WTC11 (cell line): Measurements from ENCODE around the gene JOSD2. TPM values are rescaled to one million over a fixed set of nuclear protein-coding genes. Genes with fewer than 3 reads are reported as not detected.

Source experiments
- ATAC-seq: fragments of 200-7000 bp; cut with Tn5 transposase; 2 replicates; pipeline ENCODE4 v1.10.0; 2021; ENCODE audit warnings: mild to moderate bottlenecking, moderate library complexity
- CTCF ChIA-PET: fragments of 300-600 bp; sonication (Branson Sonifier 250); formaldehyde crosslinking; loops from one replicate; lab custom pipeline; 2021; ENCODE audit warnings: antibody characterized with exemption; lab: Charles Lee
- POLR2A ChIA-PET: fragments of 350-600 bp; sonication (Branson Sonifier 250); formaldehyde crosslinking; loops from one replicate; lab custom pipeline; 2021; ENCODE audit warnings: antibody characterized with exemption; lab: Charles Lee
- DNase-seq: peaks from one replicate; pipeline ENCODE4 v3.0.0; 2021; ENCODE audit warnings: low spot score
- H3K27ac Mint-ChIP-seq: 2 replicates; pipeline ENCODE4 v1.8.0; 2021; ENCODE audit warnings: mixed read lengths
- H3K27me3 Mint-ChIP-seq: 2 replicates; pipeline ENCODE4 v1.8.0; 2021; ENCODE audit warnings: low read depth, mild to moderate bottlenecking, moderate library complexity, mixed read lengths
- H3K36me3 Mint-ChIP-seq: 2 replicates; pipeline ENCODE4 v1.8.0; 2021; ENCODE audit warnings: mixed read lengths
- H3K4me1 Mint-ChIP-seq: 2 replicates; pipeline ENCODE4 v1.8.0; 2022; ENCODE audit warnings: mixed read lengths
- H3K4me3 Mint-ChIP-seq: 2 replicates; pipeline ENCODE4 v1.8.0; 2021; ENCODE audit warnings: mild to moderate bottlenecking, moderate library complexity, mixed read lengths
- H3K9me3 Mint-ChIP-seq: 2 replicates; pipeline ENCODE4 v1.8.0; 2021; ENCODE audit warnings: mixed read lengths
- CREM ChIP-seq: sonication (generic); formaldehyde crosslinking; IDR thresholded peaks from 2 replicates; pipeline ENCODE4 v1.8.1; 2022; ENCODE audit warnings: mild to moderate bottlenecking, missing genetic modification reagents, moderate library complexity
- ESRRA ChIP-seq: sonication (generic); formaldehyde crosslinking; IDR thresholded peaks from 2 replicates; pipeline ENCODE4 v1.8.1; 2022; ENCODE audit warnings: mild to moderate bottlenecking, missing genetic modification reagents, borderline replicate concordance
- ETV6 ChIP-seq: sonication (generic); formaldehyde crosslinking; IDR thresholded peaks from 2 replicates; pipeline ENCODE4 v1.8.1; 2022; ENCODE audit warnings: mild to moderate bottlenecking, missing genetic modification reagents
- JAZF1 ChIP-seq: fragments of 250-450 bp; sonication (Bioruptor Pico); IDR thresholded peaks from 2 replicates; pipeline ENCODE4 v1.9.0; 2021; ENCODE audit warnings: moderate library complexity, mild to moderate bottlenecking, inconsistent platforms
- TEAD4 ChIP-seq: sonication (generic); formaldehyde crosslinking; IDR thresholded peaks from 2 replicates; pipeline ENCODE4 v1.8.0; 2022; ENCODE audit warnings: mild to moderate bottlenecking, missing genetic modification reagents
- ZMAT4 ChIP-seq: fragments of 250-450 bp; sonication (Bioruptor Pico); IDR thresholded peaks from 2 replicates; pipeline ENCODE4 v1.9.0; 2021; ENCODE audit warnings: mild to moderate bottlenecking
- ZNF219 ChIP-seq: sonication (generic); formaldehyde crosslinking; IDR thresholded peaks from 2 replicates; pipeline ENCODE4 v1.8.0; 2023; ENCODE audit warnings: missing genetic modification reagents, mild to moderate bottlenecking, borderline replicate concordance
- ZNF232 ChIP-seq: sonication (generic); formaldehyde crosslinking; IDR thresholded peaks from 2 replicates; pipeline ENCODE4 v1.8.0; 2022; ENCODE audit warnings: mild to moderate bottlenecking, missing genetic modification reagents
- ZNF263 ChIP-seq: sonication (generic); formaldehyde crosslinking; IDR thresholded peaks from 2 replicates; pipeline ENCODE4 v1.8.1; 2022; ENCODE audit warnings: low read depth, mild to moderate bottlenecking, moderate library complexity, missing genetic modification reagents
- ZNF281 ChIP-seq: sonication (generic); formaldehyde crosslinking; IDR thresholded peaks from 2 replicates; pipeline ENCODE4 v1.8.0; 2023; ENCODE audit warnings: mild to moderate bottlenecking, missing genetic modification reagents
- ZNF423 ChIP-seq: fragments of 250-450 bp; sonication (Bioruptor Pico); IDR thresholded peaks from 2 replicates; pipeline ENCODE4 v2.1.2; 2022; ENCODE audit warnings: mild to moderate bottlenecking, moderate library complexity
- total RNA-seq: library from RNA; stranded (reverse); gene quantifications from 3 replicates; pipeline ENCODE4 v1.2.3, GENCODE V29; 2021
- TF ChIP-seq, protein P1 (sequence below): sonication (generic); formaldehyde crosslinking; IDR thresholded peaks from 2 replicates; pipeline ENCODE4 v1.8.1; 2022; ENCODE audit warnings: mild to moderate bottlenecking, missing genetic modification reagents, moderate library complexity, borderline replicate concordance
- TF ChIP-seq, protein P2 (sequence below): fragments of 250-450 bp; sonication (Bioruptor Pico); IDR thresholded peaks from 2 replicates; pipeline ENCODE4 v1.9.0; 2021; ENCODE audit warnings: mild to moderate bottlenecking, borderline replicate concordance
- TF ChIP-seq, protein P3 (sequence below): sonication (generic); formaldehyde crosslinking; IDR thresholded peaks from 2 replicates; pipeline ENCODE4 v1.8.0; 2023; ENCODE audit warnings: missing genetic modification reagents, mild to moderate bottlenecking, borderline replicate concordance
- TF ChIP-seq, protein P4 (sequence below): sonication (generic); formaldehyde crosslinking; IDR thresholded peaks from 2 replicates; pipeline ENCODE4 v1.8.1; 2022; ENCODE audit warnings: mild to moderate bottlenecking, moderate library complexity, missing genetic modification reagents
- TF ChIP-seq, protein P5 (sequence below): fragments of 250-450 bp; sonication (Bioruptor Pico); conservative IDR thresholded peaks from 2 replicates; pipeline ENCODE4 v1.9.0; 2021; ENCODE audit warnings: mild to moderate bottlenecking
- TF ChIP-seq, protein P6 (sequence below): sonication (generic); formaldehyde crosslinking; IDR thresholded peaks from 2 replicates; pipeline ENCODE4 v1.8.0; 2022; ENCODE audit warnings: mild to moderate bottlenecking, missing genetic modification reagents

Gene JOSD2
- total RNA-seq, 1 experiment from 2014 or later = 4.0 TPM

GRCh38 chr19:50547385-50548190 is 36.6 kb upstream of the JOSD2 start:
- ChIA-PET POLR2A (interaction anchor here (0.5 kb wide), 1 partner anchor 177 kb away, joined by 7 read pairs; no protein-coding TSS in a partner anchor), CTCF (interaction anchor here (1.0 to 2.0 kb wide), 3 partner anchors 9 to 156 kb away, joined by 4 to 22 read pairs (median 17); no protein-coding TSS in a partner anchor)
- peaks cover 29% of the 10 kb centered on the region for H3K27me3 Mint-ChIP-seq
- no peak for DNase-seq
- no peak overlapping the region for H3K4me3 Mint-ChIP-seq
- ATAC-seq = peak; percentile 59
- no peak overlapping the region for H3K27ac Mint-ChIP-seq
- peaks cover 19% of the 10 kb centered on the region for H3K4me1 Mint-ChIP-seq
- H3K9me3 Mint-ChIP-seq = no peaks in the 10 kb centered on the region
- no peaks in the 10 kb centered on the region for H3K36me3 Mint-ChIP-seq
- TF ChIP-seq ESRRA (CRISPR knock-in tag) = no peak
- TF ChIP-seq, protein P1, sequence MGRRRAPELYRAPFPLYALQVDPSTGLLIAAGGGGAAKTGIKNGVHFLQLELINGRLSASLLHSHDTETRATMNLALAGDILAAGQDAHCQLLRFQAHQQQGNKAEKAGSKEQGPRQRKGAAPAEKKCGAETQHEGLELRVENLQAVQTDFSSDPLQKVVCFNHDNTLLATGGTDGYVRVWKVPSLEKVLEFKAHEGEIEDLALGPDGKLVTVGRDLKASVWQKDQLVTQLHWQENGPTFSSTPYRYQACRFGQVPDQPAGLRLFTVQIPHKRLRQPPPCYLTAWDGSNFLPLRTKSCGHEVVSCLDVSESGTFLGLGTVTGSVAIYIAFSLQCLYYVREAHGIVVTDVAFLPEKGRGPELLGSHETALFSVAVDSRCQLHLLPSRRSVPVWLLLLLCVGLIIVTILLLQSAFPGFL (CRISPR knock-in tag) = no peak
- TF ChIP-seq, protein P2, sequence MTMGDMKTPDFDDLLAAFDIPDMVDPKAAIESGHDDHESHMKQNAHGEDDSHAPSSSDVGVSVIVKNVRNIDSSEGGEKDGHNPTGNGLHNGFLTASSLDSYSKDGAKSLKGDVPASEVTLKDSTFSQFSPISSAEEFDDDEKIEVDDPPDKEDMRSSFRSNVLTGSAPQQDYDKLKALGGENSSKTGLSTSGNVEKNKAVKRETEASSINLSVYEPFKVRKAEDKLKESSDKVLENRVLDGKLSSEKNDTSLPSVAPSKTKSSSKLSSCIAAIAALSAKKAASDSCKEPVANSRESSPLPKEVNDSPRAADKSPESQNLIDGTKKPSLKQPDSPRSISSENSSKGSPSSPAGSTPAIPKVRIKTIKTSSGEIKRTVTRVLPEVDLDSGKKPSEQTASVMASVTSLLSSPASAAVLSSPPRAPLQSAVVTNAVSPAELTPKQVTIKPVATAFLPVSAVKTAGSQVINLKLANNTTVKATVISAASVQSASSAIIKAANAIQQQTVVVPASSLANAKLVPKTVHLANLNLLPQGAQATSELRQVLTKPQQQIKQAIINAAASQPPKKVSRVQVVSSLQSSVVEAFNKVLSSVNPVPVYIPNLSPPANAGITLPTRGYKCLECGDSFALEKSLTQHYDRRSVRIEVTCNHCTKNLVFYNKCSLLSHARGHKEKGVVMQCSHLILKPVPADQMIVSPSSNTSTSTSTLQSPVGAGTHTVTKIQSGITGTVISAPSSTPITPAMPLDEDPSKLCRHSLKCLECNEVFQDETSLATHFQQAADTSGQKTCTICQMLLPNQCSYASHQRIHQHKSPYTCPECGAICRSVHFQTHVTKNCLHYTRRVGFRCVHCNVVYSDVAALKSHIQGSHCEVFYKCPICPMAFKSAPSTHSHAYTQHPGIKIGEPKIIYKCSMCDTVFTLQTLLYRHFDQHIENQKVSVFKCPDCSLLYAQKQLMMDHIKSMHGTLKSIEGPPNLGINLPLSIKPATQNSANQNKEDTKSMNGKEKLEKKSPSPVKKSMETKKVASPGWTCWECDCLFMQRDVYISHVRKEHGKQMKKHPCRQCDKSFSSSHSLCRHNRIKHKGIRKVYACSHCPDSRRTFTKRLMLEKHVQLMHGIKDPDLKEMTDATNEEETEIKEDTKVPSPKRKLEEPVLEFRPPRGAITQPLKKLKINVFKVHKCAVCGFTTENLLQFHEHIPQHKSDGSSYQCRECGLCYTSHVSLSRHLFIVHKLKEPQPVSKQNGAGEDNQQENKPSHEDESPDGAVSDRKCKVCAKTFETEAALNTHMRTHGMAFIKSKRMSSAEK (CRISPR knock-in tag) = no peak
- TF ChIP-seq, protein P3, sequence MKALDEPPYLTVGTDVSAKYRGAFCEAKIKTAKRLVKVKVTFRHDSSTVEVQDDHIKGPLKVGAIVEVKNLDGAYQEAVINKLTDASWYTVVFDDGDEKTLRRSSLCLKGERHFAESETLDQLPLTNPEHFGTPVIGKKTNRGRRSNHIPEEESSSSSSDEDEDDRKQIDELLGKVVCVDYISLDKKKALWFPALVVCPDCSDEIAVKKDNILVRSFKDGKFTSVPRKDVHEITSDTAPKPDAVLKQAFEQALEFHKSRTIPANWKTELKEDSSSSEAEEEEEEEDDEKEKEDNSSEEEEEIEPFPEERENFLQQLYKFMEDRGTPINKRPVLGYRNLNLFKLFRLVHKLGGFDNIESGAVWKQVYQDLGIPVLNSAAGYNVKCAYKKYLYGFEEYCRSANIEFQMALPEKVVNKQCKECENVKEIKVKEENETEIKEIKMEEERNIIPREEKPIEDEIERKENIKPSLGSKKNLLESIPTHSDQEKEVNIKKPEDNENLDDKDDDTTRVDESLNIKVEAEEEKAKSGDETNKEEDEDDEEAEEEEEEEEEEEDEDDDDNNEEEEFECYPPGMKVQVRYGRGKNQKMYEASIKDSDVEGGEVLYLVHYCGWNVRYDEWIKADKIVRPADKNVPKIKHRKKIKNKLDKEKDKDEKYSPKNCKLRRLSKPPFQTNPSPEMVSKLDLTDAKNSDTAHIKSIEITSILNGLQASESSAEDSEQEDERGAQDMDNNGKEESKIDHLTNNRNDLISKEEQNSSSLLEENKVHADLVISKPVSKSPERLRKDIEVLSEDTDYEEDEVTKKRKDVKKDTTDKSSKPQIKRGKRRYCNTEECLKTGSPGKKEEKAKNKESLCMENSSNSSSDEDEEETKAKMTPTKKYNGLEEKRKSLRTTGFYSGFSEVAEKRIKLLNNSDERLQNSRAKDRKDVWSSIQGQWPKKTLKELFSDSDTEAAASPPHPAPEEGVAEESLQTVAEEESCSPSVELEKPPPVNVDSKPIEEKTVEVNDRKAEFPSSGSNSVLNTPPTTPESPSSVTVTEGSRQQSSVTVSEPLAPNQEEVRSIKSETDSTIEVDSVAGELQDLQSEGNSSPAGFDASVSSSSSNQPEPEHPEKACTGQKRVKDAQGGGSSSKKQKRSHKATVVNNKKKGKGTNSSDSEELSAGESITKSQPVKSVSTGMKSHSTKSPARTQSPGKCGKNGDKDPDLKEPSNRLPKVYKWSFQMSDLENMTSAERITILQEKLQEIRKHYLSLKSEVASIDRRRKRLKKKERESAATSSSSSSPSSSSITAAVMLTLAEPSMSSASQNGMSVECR = no peak
- TF ChIP-seq, protein P4, sequence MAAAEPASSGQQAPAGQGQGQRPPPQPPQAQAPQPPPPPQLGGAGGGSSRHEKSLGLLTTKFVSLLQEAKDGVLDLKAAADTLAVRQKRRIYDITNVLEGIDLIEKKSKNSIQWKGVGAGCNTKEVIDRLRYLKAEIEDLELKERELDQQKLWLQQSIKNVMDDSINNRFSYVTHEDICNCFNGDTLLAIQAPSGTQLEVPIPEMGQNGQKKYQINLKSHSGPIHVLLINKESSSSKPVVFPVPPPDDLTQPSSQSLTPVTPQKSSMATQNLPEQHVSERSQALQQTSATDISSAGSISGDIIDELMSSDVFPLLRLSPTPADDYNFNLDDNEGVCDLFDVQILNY (CRISPR knock-in tag) = no peak
- TF ChIP-seq TEAD4 (CRISPR knock-in tag) = no peak
- no peak for TF ChIP-seq ZNF219 (CRISPR knock-in tag)
- no peak for TF ChIP-seq ZNF281 (CRISPR knock-in tag)
- no peak for TF ChIP-seq ZMAT4 (CRISPR knock-in tag)
- TF ChIP-seq, protein P5, sequence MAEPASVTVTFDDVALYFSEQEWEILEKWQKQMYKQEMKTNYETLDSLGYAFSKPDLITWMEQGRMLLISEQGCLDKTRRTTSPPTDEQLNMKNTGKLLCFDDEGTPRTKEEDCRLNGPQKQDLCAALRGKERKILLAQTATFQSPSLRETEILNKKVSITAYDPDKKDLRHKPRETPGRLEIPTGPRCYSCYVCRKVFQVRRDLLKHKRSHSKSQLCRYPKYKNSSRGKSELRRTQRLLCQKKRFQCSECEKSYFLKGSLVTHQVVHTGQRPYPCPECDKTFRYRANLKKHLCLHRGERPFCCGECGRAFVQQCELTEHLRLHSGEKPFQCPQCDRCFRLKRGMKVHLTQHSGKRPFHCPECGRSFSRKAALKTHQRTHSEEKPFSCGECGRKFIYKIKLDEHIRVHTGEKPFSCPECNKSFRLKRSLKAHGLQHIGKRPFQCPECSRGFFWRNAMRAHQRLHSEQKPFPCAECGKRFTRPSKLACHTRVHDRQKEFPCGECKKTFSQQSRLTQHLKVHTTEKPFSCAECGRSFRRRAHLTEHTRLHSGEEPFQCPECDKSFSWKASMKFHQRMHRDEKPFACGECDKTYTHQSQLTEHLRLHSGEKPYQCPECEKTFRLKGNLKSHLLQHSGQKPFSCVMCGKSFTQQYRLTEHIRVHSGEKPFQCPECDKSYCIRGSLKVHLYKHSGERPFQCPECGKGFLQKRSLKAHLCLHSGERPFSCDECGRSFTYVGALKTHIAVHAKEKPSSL (CRISPR knock-in tag) = no peak
- TF ChIP-seq ETV6 (CRISPR knock-in tag) = no peak
- TF ChIP-seq CREM (CRISPR knock-in tag) = no peak
- TF ChIP-seq ZNF423 = no peak
- TF ChIP-seq JAZF1 (CRISPR knock-in tag) = no peak
- no peak for TF ChIP-seq ZNF263 (CRISPR knock-in tag)
- TF ChIP-seq, protein P6, sequence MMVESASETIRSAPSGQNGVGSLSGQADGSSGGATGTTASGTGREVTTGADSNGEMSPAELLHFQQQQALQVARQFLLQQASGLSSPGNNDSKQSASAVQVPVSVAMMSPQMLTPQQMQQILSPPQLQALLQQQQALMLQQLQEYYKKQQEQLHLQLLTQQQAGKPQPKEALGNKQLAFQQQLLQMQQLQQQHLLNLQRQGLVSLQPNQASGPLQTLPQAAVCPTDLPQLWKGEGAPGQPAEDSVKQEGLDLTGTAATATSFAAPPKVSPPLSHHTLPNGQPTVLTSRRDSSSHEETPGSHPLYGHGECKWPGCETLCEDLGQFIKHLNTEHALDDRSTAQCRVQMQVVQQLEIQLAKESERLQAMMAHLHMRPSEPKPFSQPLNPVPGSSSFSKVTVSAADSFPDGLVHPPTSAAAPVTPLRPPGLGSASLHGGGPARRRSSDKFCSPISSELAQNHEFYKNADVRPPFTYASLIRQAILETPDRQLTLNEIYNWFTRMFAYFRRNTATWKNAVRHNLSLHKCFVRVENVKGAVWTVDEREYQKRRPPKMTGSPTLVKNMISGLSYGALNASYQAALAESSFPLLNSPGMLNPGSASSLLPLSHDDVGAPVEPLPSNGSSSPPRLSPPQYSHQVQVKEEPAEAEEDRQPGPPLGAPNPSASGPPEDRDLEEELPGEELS (CRISPR knock-in tag) = no peak
- TF ChIP-seq ZNF232 (CRISPR knock-in tag) = no peak
